ENCODE data around the gene CNTN5. TPM values are rescaled to one million over a fixed set of nuclear protein-coding genes. Genes with fewer than 3 reads are reported as not detected.

The CNTN5 gene
- total RNA-seq, 4 donors from 2014 or later, result 0.16 TPM; not detected in 3

- DNase-seq (no peak), ATAC-seq (no peak)
- in situ Hi-C loops (cut with MboI; ENCODE audit: low sequenced_read_pairs in 4 of 4) (no loop called here), intact Hi-C loops (cut with DNase I; ENCODE audit: low total_unique reads) (no loop called here)
- H3K36me3 ChIP-seq, result no peaks in the 10 kb centered on the region
- TF ChIP-seq POLR2A (IDR thresholded peaks at IDR 0.05), result no peak
- TF ChIP-seq CTCF (IDR thresholded peaks at IDR 0.05 in 4 of 5, conservative IDR thresholded peaks at IDR 0.05 in 1 of 5), result no peak
- H3K4me3 ChIP-seq, result no peak overlapping the region
- no peaks in the 10 kb centered on the region for H3K4me1 ChIP-seq
- H3K27ac ChIP-seq, result no peak overlapping the region
- no peaks in the 10 kb centered on the region for H3K27me3 ChIP-seq
- no peaks in the 10 kb centered on the region for H3K9me3 ChIP-seq
Measured at GRCh38 chr11:99676292-99676691, 655.5 kb downstream of the CNTN5 start.

GRCh38 chr11:99682171-99682570 lies 661.4 kb downstream of the CNTN5 start:
- DNase-seq (no peak), ATAC-seq (no peak)
- Histone ChIP-seq H3K27me3 (no peaks in the 10 kb centered on the region), H3K9me3 (no peaks in the 10 kb centered on the region), H3K36me3 (no peaks in the 10 kb centered on the region), H3K4me1 (no peaks in the 10 kb centered on the region), H3K27ac (no peak overlapping the region), H3K4me3 (no peak overlapping the region)
- in situ Hi-C loops (cut with MboI; ENCODE audit: low sequenced_read_pairs in 4 of 4), result no loop called here
- intact Hi-C loops (cut with DNase I; ENCODE audit: low total_unique reads), result no loop called here
- no peak for TF ChIP-seq POLR2A (IDR thresholded peaks at IDR 0.05)
- no peak for TF ChIP-seq CTCF (IDR thresholded peaks at IDR 0.05 in 4 of 5, conservative IDR thresholded peaks at IDR 0.05 in 1 of 5)

- in situ Hi-C loops (cut with MboI; ENCODE audit: low sequenced_read_pairs in 4 of 4) (no loop called here), intact Hi-C loops (cut with DNase I; ENCODE audit: low total_unique reads) (no loop called here)
- Histone ChIP-seq H3K27me3 (no peaks in the 10 kb centered on the region), H3K27ac (no peak overlapping the region), H3K4me3 (no peak overlapping the region), H3K36me3 (no peaks in the 10 kb centered on the region), H3K9me3 (no peaks in the 10 kb centered on the region), H3K4me1 (no peaks in the 10 kb centered on the region)
- no peak for ATAC-seq
- DNase-seq, result no peak
- TF ChIP-seq POLR2A (IDR thresholded peaks at IDR 0.05) (no peak), CTCF (IDR thresholded peaks at IDR 0.05 in 4 of 5, conservative IDR thresholded peaks at IDR 0.05 in 1 of 5) (no peak)
Measured at GRCh38 chr11:99682646-99683045, 661.9 kb downstream of the CNTN5 start.

GRCh38 chr11:99683933-99684332 lies 663.2 kb downstream of the CNTN5 start:
- no peak overlapping the region for H3K27ac ChIP-seq
- no peaks in the 10 kb centered on the region for H3K36me3 ChIP-seq
- no peak overlapping the region for H3K4me3 ChIP-seq
- ATAC-seq (no peak), DNase-seq (no peak)
- in situ Hi-C loops (cut with MboI; ENCODE audit: low sequenced_read_pairs in 4 of 4), result no loop called here
- no peaks in the 10 kb centered on the region for H3K9me3 ChIP-seq
- intact Hi-C loops (cut with DNase I; ENCODE audit: low total_unique reads), result no loop called here
- TF ChIP-seq POLR2A (IDR thresholded peaks at IDR 0.05) (no peak), CTCF (IDR thresholded peaks at IDR 0.05 in 4 of 5, conservative IDR thresholded peaks at IDR 0.05 in 1 of 5) (no peak)
- H3K4me1 ChIP-seq, result no peaks in the 10 kb centered on the region
- no peaks in the 10 kb centered on the region for H3K27me3 ChIP-seq

GRCh38 chr11:99686838-99687237 lies 666.1 kb downstream of the CNTN5 start:
- Histone ChIP-seq H3K27ac (no peak overlapping the region), H3K36me3 (no peaks in the 10 kb centered on the region), H3K4me3 (no peak overlapping the region), H3K4me1 (no peaks in the 10 kb centered on the region), H3K9me3 (no peaks in the 10 kb centered on the region), H3K27me3 (no peaks in the 10 kb centered on the region)
- no peak for DNase-seq
- in situ Hi-C loops (cut with MboI; ENCODE audit: low sequenced_read_pairs in 4 of 4) (no loop called here), intact Hi-C loops (cut with DNase I; ENCODE audit: low total_unique reads) (no loop called here)
- ATAC-seq, result no peak
- TF ChIP-seq CTCF (IDR thresholded peaks at IDR 0.05 in 4 of 5, conservative IDR thresholded peaks at IDR 0.05 in 1 of 5) (no peak), POLR2A (IDR thresholded peaks at IDR 0.05) (no peak)

Data from gastrocnemius medialis (tissue), 4 donors.